Keratinocyte (primary cell): ENCODE measurements around the gene SERPINA1.

ENCODE experiments used
- EZH2 ChIP-seq: IDR thresholded peaks from one replicate; pipeline ENCODE4 v1.6.1; 2012; ENCODE audit warnings: inconsistent platforms, mild to moderate bottlenecking, low read length, moderate library complexity
- TF ChIP-seq, protein P1 (sequence below), 3 experiments: IDR thresholded peaks in 1 of 3; conservative IDR thresholded peaks in 1 of 3; optimal IDR thresholded peaks in 1 of 3; 2 replicates in 2 of 3; 3 replicates in 1 of 3; pipeline versions ENCODE3 to v1.5.1; 2011; ENCODE audit warnings: low read length in 3 of 3, mild to moderate bottlenecking in 3 of 3, moderate library complexity in 2 of 3, control low read depth in 1 of 3, inconsistent platforms in 1 of 3; ENCODE audit not compliant: insufficient read depth in 2 of 3; ENCODE audit errors: extremely low read depth in 1 of 3

DNA sequence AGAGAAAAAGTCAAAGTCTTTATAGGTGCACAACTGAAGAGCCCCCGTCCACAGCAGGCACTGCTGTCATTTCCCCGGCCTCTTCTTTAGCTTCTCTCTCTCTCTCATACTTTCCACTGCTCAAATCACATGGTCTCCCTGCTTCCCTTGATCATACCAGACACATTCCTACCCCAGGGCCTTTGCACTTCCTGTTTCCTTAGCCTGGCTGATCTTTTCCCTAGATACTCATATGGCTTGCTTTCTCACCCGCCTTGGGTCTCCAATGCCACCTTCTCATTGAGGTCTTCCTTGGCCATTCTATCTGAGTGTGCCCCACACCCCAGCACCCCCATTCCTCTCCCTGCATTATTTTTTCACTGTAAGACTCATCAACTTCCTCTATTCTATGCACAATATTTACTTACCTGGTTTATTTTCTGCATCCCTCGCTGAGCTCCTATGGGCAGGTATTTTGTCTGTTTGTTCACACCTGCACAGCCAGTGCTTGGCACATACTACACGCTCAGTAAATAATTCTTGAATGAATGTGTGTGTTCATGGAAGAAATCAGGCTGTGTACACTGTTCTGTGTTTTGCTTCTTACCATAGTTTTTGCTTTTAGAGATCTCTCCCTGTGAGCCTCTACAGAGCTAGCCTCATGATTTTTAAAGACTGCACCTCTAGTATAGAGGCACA is 31.9 kb downstream of the SERPINA1 start:
- no peak for TF ChIP-seq EZH2
- TF ChIP-seq, protein P1, sequence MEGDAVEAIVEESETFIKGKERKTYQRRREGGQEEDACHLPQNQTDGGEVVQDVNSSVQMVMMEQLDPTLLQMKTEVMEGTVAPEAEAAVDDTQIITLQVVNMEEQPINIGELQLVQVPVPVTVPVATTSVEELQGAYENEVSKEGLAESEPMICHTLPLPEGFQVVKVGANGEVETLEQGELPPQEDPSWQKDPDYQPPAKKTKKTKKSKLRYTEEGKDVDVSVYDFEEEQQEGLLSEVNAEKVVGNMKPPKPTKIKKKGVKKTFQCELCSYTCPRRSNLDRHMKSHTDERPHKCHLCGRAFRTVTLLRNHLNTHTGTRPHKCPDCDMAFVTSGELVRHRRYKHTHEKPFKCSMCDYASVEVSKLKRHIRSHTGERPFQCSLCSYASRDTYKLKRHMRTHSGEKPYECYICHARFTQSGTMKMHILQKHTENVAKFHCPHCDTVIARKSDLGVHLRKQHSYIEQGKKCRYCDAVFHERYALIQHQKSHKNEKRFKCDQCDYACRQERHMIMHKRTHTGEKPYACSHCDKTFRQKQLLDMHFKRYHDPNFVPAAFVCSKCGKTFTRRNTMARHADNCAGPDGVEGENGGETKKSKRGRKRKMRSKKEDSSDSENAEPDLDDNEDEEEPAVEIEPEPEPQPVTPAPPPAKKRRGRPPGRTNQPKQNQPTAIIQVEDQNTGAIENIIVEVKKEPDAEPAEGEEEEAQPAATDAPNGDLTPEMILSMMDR (optimal IDR thresholded peaks at IDR 0.05 in 1 of 3, IDR thresholded peaks at IDR 0.05 in 1 of 3, conservative IDR thresholded peaks at IDR 0.05 in 1 of 3; ENCODE audit: extremely low read depth in 1 of 3, insufficient read depth in 2 of 3, low read length in 3 of 3): no peak
